Caki2 (cell line): ENCODE measurements around the gene COPA. TPM values are rescaled to one million over a fixed set of nuclear protein-coding genes. Genes with fewer than 3 reads are reported as not detected.

ENCODE experiments used
- DNase-seq: peaks from one replicate; pipeline ENCODE4 v3.0.0-alpha.2; 2015; ENCODE audit warnings: low read depth
- in situ Hi-C: cut with HindIII; loops from 2 replicates; pipeline ENCODE4 v1.10.0; 2016; ENCODE audit warnings: low sequenced_read_pairs, low pct_unique_long_range_greater_than_20kb, mixed read lengths
- total RNA-seq: library from RNA; depleted of rRNA; stranded (reverse); fragments of >200 nt; shearing (Covaris generic); gene quantifications from 2 replicates; pipeline ENCODE4 v1.2.3, GENCODE V29; 2014; ENCODE audit warnings: low replicate concordance

The COPA gene
- total RNA-seq, 1 experiment from 2014 or later: 84.9 TPM

DNA sequence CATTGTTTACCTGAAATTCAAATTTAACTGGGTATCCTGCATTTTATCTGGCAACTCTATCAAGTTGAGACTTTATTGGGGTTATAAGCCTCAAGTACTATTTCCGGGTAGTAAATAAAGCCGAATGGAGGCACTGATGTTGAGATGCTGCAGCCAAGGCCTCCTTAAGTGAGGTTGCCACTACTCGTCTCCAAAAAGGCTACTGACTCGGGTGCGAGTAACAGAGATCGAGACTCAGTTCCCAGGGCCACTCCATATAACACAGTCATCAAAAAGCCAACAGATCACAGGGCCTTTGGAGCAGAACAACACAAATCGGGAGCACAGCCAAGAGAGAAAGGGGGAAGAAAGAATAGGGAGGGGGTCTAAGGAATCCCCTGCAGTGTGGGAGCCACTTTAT, 524 bp downstream of the COPA start:
- no peak for DNase-seq
- in situ Hi-C loops: no loop called here

DNA sequence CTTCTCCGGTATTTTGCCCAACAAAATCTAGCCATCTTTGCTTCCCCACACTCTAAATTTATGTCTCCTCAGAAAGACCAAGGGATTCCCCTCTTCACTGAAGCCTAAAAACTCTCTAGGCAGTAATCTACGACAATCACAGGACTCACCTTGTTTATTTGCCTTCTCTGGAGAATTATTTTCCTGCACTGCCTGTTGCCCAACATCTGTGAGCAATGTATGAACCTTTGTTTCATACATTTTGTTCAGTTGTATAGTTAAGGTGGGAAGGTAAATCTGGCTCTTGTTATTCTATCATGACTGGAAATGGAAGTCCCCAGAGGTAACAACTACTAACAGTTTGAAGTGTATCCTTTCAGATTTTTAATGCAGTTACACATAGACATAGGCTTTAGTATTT, 2.2 kb downstream of the COPA start:
- in situ Hi-C loops: no loop called here
- DNase-seq: no peak

DNA sequence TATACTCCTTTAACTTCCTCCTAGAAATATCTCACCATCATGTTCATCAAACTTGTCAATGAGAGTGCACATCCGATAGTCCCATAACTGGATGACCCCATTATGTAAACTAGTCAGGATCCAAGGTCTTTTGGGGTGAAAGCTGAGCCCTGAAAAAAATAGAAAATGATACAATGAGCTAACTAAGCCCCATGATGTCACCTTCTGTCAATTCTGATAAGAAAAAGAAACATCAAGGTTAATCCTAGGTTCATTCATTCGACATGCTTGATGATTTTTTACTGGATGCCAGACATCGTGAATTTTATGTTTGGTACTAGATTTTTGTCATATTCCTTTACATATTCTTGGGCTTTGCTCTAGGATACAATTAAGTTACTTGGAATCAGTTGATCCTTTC, 2.9 kb downstream of the COPA start:
- in situ Hi-C loops: no loop called here

DNA sequence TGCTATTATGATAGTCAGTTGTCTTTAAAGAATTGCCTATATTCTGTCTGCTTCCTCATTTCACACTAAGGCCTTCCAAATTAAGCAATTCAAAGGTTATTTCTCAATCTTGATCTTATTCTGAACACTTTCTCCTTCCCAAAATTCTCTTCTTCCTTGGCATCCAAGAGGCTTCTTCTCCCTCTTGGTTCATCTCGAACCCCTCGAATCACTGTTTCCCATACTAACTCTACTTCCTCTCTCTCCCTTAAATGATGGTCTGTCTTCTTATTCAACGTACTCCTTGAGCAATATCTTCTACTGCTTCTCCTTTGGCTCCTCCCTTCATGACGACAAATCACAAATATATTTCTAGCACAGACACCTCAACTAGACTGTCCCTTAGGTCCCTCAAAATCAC, 4.5 kb downstream of the COPA start:
- in situ Hi-C loops: no loop called here
- DNase-seq: no peak

More for the DNA sequence above, 2.9 kb downstream of the COPA start:
- DNase-seq: no peak

DNA sequence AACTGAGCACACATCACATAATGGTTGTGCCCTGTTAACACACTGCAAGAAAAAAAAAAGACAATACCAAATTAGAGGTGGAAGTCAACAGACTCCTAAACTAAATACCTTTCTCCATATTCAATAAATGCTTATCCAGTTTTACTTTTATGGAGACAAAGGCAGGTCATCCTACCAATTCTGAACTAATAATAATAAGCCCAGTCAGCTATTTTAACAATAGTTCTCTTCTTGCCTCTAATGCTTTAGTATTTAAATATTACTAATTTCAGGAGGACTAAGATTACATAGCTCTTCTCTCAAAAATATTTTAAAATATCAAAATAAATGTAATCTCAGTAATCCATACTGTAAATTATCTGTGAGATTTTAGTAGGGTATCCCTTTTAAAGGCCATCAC, 10.5 kb downstream of the COPA start:
- DNase-seq: no peak
- in situ Hi-C loops: no loop called here

DNA sequence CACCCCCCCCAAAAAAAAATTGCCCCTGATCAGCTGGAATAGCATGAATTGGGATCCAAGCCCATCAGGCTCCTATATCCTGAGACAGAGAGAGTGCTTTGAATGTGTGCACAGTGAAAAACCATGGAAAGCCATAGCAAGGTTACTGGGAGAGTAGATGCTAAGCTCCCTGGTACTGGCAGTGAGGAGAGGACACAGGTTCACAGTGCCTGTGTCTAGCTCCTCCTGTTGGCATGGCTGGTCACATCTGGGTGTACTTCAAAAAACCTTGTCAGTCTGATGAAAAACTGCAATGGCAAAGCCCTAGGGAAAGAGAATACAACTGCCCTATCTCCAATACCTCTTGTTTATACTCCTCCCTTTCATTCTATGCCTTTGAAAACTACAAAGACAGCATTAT, 12.9 kb downstream of the COPA start:
- DNase-seq: no peak
- in situ Hi-C loops: no loop called here

DNA sequence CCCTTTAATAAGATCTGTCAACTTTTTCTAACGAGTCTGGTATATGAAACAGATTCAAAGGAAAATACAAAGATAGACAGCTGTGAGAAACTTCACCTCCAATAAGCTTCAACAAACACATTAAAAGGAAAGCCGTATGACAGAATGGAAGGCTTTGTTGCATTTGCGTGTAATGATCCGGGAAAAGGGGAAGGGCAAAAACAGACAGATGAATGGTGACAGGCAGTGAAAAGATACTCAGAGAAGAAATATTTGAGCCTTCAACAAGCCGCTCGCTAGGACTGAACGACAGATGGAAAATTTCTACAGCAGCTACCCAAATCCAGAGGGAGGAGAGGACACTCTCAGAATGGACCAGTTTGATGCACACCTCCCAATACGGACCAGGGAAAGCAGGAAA, 14.9 kb downstream of the COPA start:
- no peak for DNase-seq
- in situ Hi-C loops: no loop called here

DNA sequence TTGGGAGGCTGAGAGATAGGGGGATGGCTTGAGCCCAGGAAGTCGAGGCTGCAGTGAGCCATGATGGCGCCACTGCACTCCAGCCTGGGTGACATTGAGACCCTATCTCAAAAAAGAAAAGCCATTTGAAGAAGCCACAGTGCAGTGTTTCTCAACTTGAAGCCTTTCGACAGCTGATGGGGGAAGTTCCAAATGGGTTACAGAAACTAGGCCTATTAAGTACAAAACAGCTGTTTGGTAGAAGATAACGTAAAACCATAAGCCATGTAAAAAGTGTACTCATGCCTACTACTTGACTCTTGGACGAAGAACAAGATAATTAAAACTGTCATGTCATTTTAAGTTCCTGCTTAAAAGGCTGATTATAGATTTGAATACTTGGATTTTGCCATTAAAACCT, 16.6 kb downstream of the COPA start:
- in situ Hi-C loops: no loop called here

DNA sequence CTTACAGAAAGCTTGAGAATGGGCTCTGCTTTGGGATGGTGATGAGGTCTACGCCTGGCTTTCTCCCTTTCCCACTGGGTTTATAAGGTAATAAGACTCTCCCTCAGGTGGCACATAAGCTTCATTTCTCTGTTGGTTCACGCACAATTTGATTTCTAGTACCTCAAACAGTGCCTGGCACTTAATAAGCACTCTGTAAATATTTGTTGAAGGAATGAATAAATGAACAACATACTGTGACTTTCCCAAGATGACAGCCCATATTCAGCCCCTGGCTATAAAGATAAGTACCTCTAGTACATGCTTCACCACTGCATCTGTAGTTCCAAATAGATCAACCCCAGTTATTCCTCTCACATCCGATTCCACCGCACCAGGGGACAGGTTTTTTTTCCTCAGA, 17.8 kb downstream of the COPA start:
- no peak for DNase-seq
- in situ Hi-C loops: no loop called here

More for the DNA sequence above, 16.6 kb downstream of the COPA start:
- DNase-seq: no peak

DNA sequence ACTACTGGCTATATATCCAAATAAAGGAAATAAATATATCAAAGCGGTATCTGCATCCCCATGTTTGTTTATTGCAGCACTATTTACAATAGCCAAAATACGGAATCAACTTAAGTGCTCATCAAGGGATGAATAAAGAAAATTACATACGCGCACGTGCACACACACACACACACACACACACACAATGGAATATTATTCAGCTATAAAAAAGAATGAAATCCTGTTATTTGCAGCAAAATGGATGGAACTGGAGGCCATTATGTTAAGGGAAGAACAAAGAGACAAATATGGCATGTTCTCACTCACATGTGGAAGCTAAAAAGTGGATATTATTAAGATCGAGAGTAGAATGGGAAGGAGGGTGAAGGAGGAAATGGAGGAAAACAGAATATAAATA, 20.2 kb downstream of the COPA start:
- in situ Hi-C loops: no loop called here
- DNase-seq: no peak

DNA sequence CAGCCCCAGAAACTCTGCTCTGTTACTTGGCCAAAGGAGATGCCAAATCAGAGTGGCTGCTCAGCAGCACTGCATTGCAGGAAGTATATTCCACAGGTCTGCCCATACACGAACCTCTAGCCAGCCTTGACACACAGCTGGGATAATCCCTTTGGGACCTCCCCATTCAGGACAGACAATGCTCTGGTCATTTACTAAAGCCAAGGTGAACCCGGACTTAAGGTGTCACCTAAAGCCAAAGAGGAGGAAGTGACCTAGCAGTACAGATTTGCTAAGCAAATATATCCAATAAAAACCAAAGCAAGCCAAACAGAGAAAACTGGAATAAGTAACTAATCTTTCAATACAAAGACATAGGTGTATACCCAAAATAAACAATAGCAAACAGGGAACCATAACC, 27.7 kb downstream of the COPA start:
- in situ Hi-C loops: no loop called here
- DNase-seq: no peak

DNA sequence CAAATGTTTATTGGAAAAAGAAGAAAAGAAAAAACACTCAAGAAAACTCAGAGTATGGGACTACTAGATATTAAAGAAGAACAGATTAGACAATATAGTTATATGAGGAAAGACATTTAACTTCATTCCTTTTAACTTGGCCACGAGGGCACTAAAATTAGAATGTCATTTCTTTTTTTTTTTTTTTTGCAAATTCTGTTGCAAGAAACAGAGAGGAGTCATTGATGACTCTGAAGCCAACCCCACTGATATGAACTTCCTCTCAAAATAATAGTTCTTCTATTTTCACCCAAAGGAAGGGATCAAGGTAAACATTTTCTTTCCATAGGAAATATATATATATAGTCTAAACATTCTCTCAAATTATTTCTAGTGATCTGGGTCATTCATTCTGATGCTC, 33.5 kb downstream of the COPA start:
- in situ Hi-C loops: no loop called here
- no peak for DNase-seq

DNA sequence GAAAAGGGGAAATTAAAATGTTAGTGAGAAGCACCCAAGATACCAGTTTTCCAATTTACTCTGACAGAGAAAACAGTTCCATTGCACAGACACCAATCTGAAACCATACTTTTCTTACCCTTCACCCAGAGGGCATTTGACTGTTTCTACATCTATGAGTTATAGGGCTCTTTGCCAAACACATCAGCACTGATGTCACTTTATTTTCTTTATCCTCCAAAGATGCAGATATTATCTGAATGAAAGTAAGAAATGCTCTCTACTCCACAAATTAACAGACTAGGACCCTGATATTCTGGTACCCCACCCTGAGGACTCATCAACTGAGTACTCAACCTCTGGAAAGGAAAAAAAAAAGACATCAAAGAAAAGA, 33.9 kb downstream of the COPA start:
- in situ Hi-C loops: no loop called here
- no peak for DNase-seq

DNA sequence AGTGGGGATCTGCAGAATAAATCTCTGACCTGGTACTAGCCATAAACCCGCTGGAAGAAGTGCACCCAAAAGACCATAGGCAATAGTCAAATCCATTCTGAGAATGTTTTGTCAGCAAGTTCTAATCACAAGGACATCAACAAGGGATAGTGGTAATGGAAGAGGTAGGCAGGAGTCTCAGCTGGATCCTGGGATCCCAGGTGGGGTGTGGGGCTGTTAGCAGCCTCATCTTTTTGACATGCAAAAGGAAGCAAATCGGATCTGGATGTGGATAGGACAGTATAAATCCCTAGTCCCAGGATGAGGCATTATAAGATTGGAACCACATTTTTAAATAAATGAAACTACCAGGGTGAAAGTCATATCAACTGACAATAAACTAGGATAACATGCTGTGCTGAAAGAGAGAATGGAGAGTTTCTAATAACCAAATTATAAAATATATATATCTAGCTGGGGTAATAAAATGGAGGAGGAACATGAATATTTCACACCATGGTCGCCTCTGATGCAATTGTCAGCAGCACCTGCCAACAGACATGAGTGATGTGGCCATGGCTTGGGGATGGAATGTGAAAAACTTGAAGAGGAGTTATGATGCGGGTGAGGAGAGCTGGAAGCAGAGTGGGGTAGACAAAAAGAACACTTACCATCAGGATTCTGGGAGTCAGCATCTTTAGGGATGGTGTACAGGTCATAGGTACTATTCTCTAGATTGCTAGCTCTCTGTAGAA, 34.4 kb downstream of the COPA start:
- no peak for DNase-seq
- in situ Hi-C loops: no loop called here

DNA sequence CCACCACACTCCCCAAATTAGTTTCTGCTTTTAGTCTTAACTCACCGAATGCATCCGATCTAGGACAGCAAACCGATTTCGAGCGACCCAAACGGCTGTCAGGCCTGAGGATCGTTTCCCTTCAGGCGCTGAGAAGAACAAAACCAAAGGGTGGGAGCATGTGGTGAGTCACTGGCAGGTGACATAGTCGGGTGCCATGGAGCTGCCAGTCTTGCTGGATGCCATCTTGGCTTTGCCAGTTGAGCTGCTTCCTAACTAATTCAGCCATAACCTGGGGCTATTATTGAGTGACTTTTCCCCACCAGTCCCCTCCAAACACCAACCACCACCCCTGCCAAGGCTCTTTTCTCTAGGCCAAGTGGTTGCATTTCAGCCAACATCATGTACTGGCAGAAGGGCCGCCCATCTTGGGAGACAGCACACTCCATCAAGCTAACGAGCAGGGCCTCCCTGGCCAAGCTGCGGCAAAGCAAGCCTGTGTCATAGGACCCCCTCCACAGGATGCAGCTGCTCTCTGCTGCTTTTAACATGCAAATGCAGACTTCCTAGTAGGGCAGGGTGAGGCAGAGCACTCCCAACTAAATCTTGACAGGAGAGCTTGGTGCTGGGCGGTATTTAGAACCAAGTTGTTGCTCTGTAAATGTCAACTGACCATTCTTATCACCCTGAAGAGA, 35.8 kb downstream of the COPA start:
- DNase-seq: no peak
- in situ Hi-C loops: no loop called here

DNA sequence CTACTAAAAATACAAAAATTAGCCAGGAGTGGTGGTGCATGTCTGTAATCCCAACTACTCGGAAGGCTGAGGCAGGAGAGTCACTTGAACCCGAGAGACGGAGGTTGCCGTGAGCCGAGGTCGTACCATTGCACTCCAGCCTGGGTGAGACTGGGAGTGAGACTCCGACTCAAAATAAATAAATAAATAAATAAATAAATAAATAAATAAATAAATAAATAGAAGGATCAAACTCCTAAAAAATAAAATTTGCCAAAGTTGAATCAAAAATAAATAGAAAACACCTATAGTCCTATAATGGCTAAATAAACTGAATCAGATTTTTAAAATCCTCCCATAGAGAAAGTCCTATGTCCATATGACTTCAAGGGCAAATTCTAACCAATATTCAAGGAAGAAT, 42.9 kb downstream of the COPA start:
- no peak for DNase-seq
- in situ Hi-C loops: no loop called here

DNA sequence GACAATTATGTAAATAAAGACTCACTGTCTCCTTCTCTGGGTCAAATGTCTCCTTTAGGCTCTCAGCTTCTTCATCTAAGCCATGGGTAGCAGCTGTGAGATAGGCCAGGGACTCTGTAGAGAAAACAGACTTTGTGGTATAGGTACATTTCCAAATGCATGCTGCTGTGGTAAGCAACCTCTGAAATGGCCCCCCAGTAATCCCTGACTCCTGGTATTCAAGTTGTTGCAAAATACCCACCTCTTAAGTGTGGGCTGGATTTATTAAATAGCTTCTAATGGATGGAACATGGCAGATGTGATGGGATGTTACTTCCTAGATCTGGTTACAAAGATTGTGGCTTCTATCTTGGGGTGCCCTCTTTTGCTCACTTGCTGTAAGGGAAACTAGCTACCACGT, 47.0 kb downstream of the COPA start:
- in situ Hi-C loops: no loop called here

DNA sequence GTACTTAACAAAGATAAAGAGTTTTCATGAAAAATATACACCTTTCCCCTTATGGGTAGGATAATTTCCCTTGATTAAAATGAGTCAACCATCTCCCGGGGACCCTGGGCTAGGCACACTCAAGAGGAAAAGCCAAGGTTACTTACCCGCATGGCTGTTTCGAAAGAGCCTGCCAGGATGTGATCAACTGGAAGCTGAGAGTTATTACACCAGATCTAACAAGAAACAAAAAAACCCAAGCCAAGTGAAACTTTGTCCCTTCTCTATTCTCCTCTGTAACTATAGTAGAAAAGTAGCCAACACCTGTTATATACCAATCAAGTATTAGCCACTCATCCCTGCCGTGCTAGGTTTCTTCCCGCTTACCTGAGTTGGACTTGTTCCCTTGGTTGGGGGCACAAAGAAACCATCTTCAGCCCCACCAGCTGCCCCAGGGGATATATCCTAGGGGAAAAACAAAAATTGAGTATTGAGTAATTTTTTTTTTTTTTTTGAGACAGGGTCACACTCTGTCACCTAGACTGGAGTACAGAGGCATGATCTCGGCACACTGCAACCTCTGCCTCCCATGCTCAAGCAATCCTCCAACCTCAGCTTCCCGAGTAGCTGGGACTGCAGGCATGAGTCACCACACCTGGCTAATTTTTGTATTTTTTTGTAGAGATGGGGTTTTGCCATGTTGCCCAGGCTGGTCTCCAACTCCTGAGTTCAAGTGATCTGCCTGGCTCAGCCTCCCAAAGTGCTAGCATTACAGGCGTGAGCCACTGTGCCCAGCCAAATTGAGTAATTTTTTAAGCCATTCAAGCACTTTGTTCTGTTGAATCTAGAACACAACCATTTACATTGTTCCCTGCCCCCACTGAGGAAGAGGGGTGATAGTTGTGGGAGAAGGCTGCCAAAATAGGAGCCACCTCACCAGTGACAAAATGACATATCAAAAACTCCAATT, 49.8 kb downstream of the COPA start:
- in situ Hi-C loops: no loop called here
- DNase-seq: no peak

More for the DNA sequence above, 47.0 kb downstream of the COPA start:
- no peak for DNase-seq
